ENCODE data around the gene KIF13A. TPM values are rescaled to one million over a fixed set of nuclear protein-coding genes. Genes with fewer than 3 reads are reported as not detected.
A peak's percentile ranks its signal among the peaks of the same experiment; 100 is the strongest.
"Not testable (repeated sequence)": the region's sequence is repeated elsewhere in the genome, so short reads cannot be mapped to it uniquely, and the experiment has no call there.

KIF13A gene
- total RNA-seq, 3 donors from 2014 or later: 45.6 to 85.9 (median 46.9) TPM

GRCh38 chr6:17917837-17918763, 69.3 kb downstream of the KIF13A start:
- intact Hi-C loops (cut with DNase I, micrococcal nuclease): no loop called here
- Histone ChIP-seq H3K4me1 (ENCODE audit: low read depth) (no peaks in the 10 kb centered on the region), H3K9me3 (no peaks in the 10 kb centered on the region), H3K36me3 (ENCODE audit: low read depth) (no peaks in the 10 kb centered on the region), H3K4me3 (no peak overlapping the region)
- ATAC-seq (no peak), DNase-seq (no peak)
- TF ChIP-seq CTCF (IDR thresholded peaks at IDR 0.05): no peak

- no peaks in the 10 kb centered on the region for H3K4me1 ChIP-seq (ENCODE audit: low read depth)
- H3K36me3 ChIP-seq (ENCODE audit: low read depth): no peaks in the 10 kb centered on the region
- no peak for DNase-seq
- TF ChIP-seq CTCF (IDR thresholded peaks at IDR 0.05): no peak
- H3K9me3 ChIP-seq: no peaks in the 10 kb centered on the region
- intact Hi-C loops (cut with DNase I, micrococcal nuclease): no loop called here
- H3K4me3 ChIP-seq: no peak overlapping the region
- ATAC-seq: no peak
These were observed 72.8 kb downstream of the KIF13A start for GRCh38 chr6:17914651-17915050.

GRCh38 chr6:17912521-17912920, 74.9 kb downstream of the KIF13A start:
- no peaks in the 10 kb centered on the region for H3K36me3 ChIP-seq (ENCODE audit: low read depth)
- no peak for ATAC-seq
- no peak for DNase-seq
- no peaks in the 10 kb centered on the region for H3K9me3 ChIP-seq
- TF ChIP-seq CTCF (IDR thresholded peaks at IDR 0.05): no peak
- no peaks in the 10 kb centered on the region for H3K4me1 ChIP-seq (ENCODE audit: low read depth)
- no peak overlapping the region for H3K4me3 ChIP-seq
- intact Hi-C loops (cut with DNase I, micrococcal nuclease): no loop called here

GRCh38 chr6:17911656-17912055, 75.8 kb downstream of the KIF13A start:
- intact Hi-C loops (cut with DNase I, micrococcal nuclease); H3K4me1 ChIP-seq (ENCODE audit: low read depth); H3K4me3 ChIP-seq; ATAC-seq; H3K9me3 ChIP-seq; DNase-seq; H3K36me3 ChIP-seq (ENCODE audit: low read depth): not testable (repeated sequence)

- H3K4me1 ChIP-seq (ENCODE audit: low read depth): no peaks in the 10 kb centered on the region
- ATAC-seq: peak; percentile 29
- DNase-seq: no peak
These were observed 77.2 kb downstream of the KIF13A start for GRCh38 chr6:17910189-17910588.

More at GRCh38 chr6:17910189-17910588, 77.2 kb downstream of the KIF13A start:
- Histone ChIP-seq H3K4me3 (no peak overlapping the region), H3K9me3 (no peaks in the 10 kb centered on the region), H3K36me3 (ENCODE audit: low read depth) (no peaks in the 10 kb centered on the region)
- intact Hi-C loops (cut with DNase I, micrococcal nuclease): no loop called here
- no peak for TF ChIP-seq CTCF (IDR thresholded peaks at IDR 0.05)
